SU-DHL-6 (cell line): ENCODE data around the gene TMEM250.

Source experiments
- H2AFZ ChIP-seq: fragments of 200-600 bp; sonication (generic); 2 replicates; pipeline ENCODE4 v1.6.1; 2014; ENCODE audit warnings: low read depth, mild to moderate bottlenecking, moderate library complexity, mixed read lengths, antibody characterized with exemption, low read length; ENCODE audit not compliant: severe bottlenecking
- H3F3A ChIP-seq: fragments of 200-600 bp; shearing (Covaris generic); 2 replicates; pipeline ENCODE4 v1.6.0; 2016; ENCODE audit warnings: antibody characterized with exemption, mild to moderate bottlenecking; ENCODE audit not compliant: insufficient read depth
- H3K27ac ChIP-seq: fragments of 200-600 bp; sonication (generic); 2 replicates; pipeline ENCODE4 v1.5.1; 2016; ENCODE audit warnings: low read depth, mild to moderate bottlenecking, low read length, moderate library complexity, mixed read lengths
- H3K27me3 ChIP-seq: fragments of 200-600 bp; sonication (generic), shearing (Covaris generic); 2 replicates; pipeline ENCODE4 v1.6.0; 2014; ENCODE audit warnings: mild to moderate bottlenecking, low read length
- H3K36me3 ChIP-seq: fragments of 200-600 bp; sonication (generic); 2 replicates; pipeline ENCODE4 v1.6.1; 2014; ENCODE audit warnings: mild to moderate bottlenecking, low read length, mixed read lengths
- H3K4me2 ChIP-seq: fragments of 300-600, 200-600 bp; shearing (Covaris generic), sonication (generic); 2 replicates; pipeline ENCODE4 v1.6.0; 2014; ENCODE audit warnings: low read length, low read depth, mild to moderate bottlenecking; ENCODE audit not compliant: poor library complexity, severe bottlenecking
- H3K4me3 ChIP-seq: fragments of 200-600 bp; sonication (generic); 2 replicates; pipeline ENCODE4 v1.5.1; 2014; ENCODE audit warnings: antibody characterized with exemption, low read length, mild to moderate bottlenecking, mixed read lengths; ENCODE audit not compliant: insufficient read depth, poor library complexity, severe bottlenecking
- H3K79me2 ChIP-seq: fragments of 200-600 bp; sonication (generic); 2 replicates; pipeline ENCODE4 v1.6.1; 2014; ENCODE audit warnings: mild to moderate bottlenecking, low read length, moderate library complexity; ENCODE audit not compliant: insufficient read depth
- H3K9ac ChIP-seq: fragments of 200-600 bp; sonication (generic); 2 replicates; pipeline ENCODE4 v1.7.0; 2014; ENCODE audit warnings: mild to moderate bottlenecking, low read length
- H3K9me2 ChIP-seq: fragments of 200-600 bp; sonication (generic); replicated peaks from 2 replicates; pipeline ENCODE4 v1.6.1; 2014; ENCODE audit warnings: low read length; ENCODE audit not compliant: insufficient read depth
- H3K9me3 ChIP-seq: fragments of 200-600 bp; sonication (generic); 2 replicates; pipeline ENCODE4 v1.6.1; 2014; ENCODE audit warnings: low read length, mixed read lengths; ENCODE audit not compliant: insufficient read depth
- H4K20me1 ChIP-seq: fragments of 200-600 bp; sonication (generic); 2 replicates; pipeline ENCODE4 v1.6.1; 2014; ENCODE audit warnings: low read depth, mild to moderate bottlenecking, antibody characterized with exemption, low read length, moderate library complexity, mixed read lengths
- EZH2phosphoT487 ChIP-seq: fragments of 200-600 bp; sonication (generic), shearing (Covaris generic); conservative IDR thresholded peaks from 2 replicates; pipeline ENCODE4 v1.6.1; 2018; ENCODE audit warnings: mild to moderate bottlenecking, antibody characterized with exemption, low read length, moderate library complexity, mixed read lengths
- TF ChIP-seq, protein P1 (sequence below): fragments of 200-600 bp; sonication (generic); IDR thresholded peaks from one replicate; pipeline ENCODE4 v1.5.1; 2017; ENCODE audit warnings: antibody characterized with exemption, mild to moderate bottlenecking, low read length, moderate library complexity; ENCODE audit not compliant: insufficient read depth, poor library complexity, severe bottlenecking

Gene TMEM250

DNA sequence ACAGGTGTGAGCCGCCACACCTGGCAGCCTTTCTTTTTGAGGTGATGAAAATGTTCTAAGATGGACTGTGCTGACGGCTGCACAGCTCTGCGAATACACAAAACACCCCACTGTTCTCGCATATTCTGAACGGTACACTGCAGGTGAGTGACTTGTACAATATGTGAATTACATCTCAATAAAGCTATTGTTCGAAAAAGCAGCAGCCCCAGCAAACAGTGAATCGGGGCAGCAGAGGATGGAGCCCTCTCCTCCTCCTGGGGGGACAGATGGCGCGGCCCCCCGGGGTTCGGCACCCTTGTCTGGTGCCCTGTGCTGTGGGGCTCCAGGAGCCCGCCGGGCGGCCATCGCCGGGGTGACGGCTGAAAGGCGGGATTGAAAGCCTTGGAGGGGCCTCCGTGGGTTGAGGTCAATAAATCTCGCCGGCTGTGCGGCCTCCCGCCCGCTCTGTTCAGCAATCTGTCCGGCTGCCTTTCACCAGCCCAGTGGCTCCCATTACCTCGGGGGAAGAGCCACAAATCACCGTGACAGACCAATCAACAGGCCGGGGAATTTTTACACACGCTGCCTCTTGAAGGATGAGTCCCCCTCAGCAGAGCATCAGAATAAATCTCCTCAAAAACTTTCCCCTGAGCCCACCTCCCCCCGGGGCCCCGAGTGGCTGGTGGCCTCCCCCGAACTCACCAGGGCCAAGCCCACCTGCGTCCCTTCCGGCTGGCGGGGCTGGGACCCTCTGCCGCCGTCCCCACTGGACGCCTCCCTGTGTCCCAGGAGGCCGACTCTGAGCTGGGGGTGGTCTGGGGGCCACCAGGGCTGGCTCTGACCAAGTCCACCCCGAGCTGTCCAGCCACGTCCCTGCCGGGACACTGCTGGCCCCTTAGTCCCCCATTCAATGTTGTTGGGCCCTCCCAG, 37.8 kb upstream of the TMEM250 start:
- H3K27me3 ChIP-seq: no peaks in the 10 kb centered on the region

DNA sequence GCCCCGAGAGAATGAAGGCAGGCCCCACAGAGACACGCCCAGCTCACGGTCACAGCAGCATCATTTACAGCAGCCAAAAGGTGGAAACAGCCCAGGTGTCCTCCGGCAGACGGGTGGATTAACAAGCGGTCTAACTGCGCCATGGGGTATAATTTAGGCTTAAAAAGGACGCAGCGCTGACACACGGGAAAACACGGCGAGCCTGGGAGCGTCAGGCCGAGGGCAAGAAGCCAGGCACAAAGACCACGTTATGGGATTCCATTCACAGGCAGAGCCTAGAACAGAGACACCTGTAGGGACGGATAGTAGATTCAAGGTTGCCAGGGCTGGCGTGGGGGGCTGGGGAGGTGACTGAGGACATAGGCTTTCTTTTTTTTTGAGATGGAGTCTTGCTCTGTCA, 36.9 kb upstream of the TMEM250 start:
- Histone ChIP-seq H3K9me2 (no peaks in the 10 kb centered on the region), H3K27ac (no peak overlapping the region), H3K9me3 (no peaks in the 10 kb centered on the region), H4K20me1 (no peaks in the 10 kb centered on the region), H3K36me3 (no peaks in the 10 kb centered on the region), H3K79me2 (no peaks in the 10 kb centered on the region), H3K4me2 (no peak overlapping the region), H3K9ac (no peak overlapping the region), H3K4me3 (no peak overlapping the region), H3K27me3 (no peaks in the 10 kb centered on the region), H3F3A (no peaks in the 10 kb centered on the region), H2AFZ (no peak overlapping the region)
- TF ChIP-seq, protein P1, sequence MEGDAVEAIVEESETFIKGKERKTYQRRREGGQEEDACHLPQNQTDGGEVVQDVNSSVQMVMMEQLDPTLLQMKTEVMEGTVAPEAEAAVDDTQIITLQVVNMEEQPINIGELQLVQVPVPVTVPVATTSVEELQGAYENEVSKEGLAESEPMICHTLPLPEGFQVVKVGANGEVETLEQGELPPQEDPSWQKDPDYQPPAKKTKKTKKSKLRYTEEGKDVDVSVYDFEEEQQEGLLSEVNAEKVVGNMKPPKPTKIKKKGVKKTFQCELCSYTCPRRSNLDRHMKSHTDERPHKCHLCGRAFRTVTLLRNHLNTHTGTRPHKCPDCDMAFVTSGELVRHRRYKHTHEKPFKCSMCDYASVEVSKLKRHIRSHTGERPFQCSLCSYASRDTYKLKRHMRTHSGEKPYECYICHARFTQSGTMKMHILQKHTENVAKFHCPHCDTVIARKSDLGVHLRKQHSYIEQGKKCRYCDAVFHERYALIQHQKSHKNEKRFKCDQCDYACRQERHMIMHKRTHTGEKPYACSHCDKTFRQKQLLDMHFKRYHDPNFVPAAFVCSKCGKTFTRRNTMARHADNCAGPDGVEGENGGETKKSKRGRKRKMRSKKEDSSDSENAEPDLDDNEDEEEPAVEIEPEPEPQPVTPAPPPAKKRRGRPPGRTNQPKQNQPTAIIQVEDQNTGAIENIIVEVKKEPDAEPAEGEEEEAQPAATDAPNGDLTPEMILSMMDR: no peak
- no peak for TF ChIP-seq EZH2phosphoT487

More for the DNA sequence above, 37.8 kb upstream of the TMEM250 start:
- Histone ChIP-seq H3K79me2 (no peaks in the 10 kb centered on the region), H3K9ac (no peak overlapping the region), H2AFZ (no peak overlapping the region), H3K27ac (no peak overlapping the region), H3F3A (no peaks in the 10 kb centered on the region), H4K20me1 (no peaks in the 10 kb centered on the region), H3K9me3 (no peaks in the 10 kb centered on the region), H3K4me3 (no peak overlapping the region), H3K36me3 (no peaks in the 10 kb centered on the region), H3K4me2 (no peak overlapping the region), H3K9me2 (no peaks in the 10 kb centered on the region)
- TF ChIP-seq, protein P1: no peak
- TF ChIP-seq EZH2phosphoT487: no peak

DNA sequence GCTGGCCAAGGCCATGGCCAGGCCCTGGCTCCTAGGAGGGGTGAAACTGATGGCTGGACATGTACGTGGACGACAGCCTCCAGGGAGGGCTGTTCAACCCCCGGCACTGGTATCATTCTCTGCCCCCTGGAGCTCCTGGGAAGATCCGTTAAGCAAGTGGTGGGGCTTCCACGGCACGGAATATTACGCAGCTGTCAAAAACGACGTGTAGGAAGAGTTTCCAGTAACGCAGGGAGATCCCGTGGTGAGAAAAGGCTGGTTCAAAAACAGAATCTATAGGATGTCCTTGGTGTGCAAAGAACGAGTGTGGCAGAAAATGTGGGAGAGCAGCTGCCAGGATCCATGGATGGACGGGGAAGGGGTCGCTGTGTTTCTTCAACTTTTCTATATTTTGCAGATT, 36.3 kb upstream of the TMEM250 start:
- no peak overlapping the region for H3K27ac ChIP-seq
- no peak overlapping the region for H3K9ac ChIP-seq
- no peak overlapping the region for H3K4me3 ChIP-seq
- TF ChIP-seq, protein P1: no peak
- no peak for TF ChIP-seq EZH2phosphoT487
- no peak overlapping the region for H2AFZ ChIP-seq
- no peaks in the 10 kb centered on the region for H3K79me2 ChIP-seq
- H3K9me2 ChIP-seq: no peaks in the 10 kb centered on the region
- no peaks in the 10 kb centered on the region for H3K27me3 ChIP-seq
- H3K4me2 ChIP-seq: no peak overlapping the region
- no peaks in the 10 kb centered on the region for H3K9me3 ChIP-seq
- H3K36me3 ChIP-seq: no peaks in the 10 kb centered on the region
- H3F3A ChIP-seq: no peaks in the 10 kb centered on the region
- no peaks in the 10 kb centered on the region for H4K20me1 ChIP-seq
